ENCODE results near the gene PTTG2. TPM values are rescaled to one million over a fixed set of nuclear protein-coding genes. Genes with fewer than 3 reads are reported as not detected.

The PTTG2 gene
- polyA plus RNA-seq, 1 of the 3 experiments (the other 2 are of a cell fraction), result not detected

- WGBS (ENCODE audit: low lambda C conversion rate), result 88% methylated on average over 9 of the region's 10 CpGs
- Histone ChIP-seq H3K27me3 (ENCODE audit: insufficient read depth) (no peaks in the 10 kb centered on the region), H3K27ac (ENCODE audit: low read depth in 2 of 2, low read length in 1 of 2) (no peak overlapping the region), H3K9me2 (no peaks in the 10 kb centered on the region), H4K20me1 (ENCODE audit: insufficient read depth) (no peaks in the 10 kb centered on the region), H3K4me2 (no peak overlapping the region), H3F3A (replicated peaks; ENCODE audit: insufficient read depth) (no peaks in the 10 kb centered on the region), H3K9me3 (no peaks in the 10 kb centered on the region), H3K9ac (no peak overlapping the region), H3K4me3 (ENCODE audit: low read depth in 2 of 2, low read length in 1 of 2) (no peak overlapping the region), H3K4me1 (ENCODE audit: control insufficient read depth in 1 of 2, insufficient read depth in 2 of 2, low read depth in 1 of 2, low read length in 1 of 2) (no peaks in the 10 kb centered on the region), H3K79me2 (ENCODE audit: insufficient read depth) (peaks cover 14% of the 10 kb centered on the region), H2AFZ (ENCODE audit: low read depth) (no peak overlapping the region), H3K36me3 (replicated peaks in 1 of 2; ENCODE audit: control insufficient read depth in 1 of 2, insufficient read depth in 2 of 2, low read length in 1 of 2) (no peaks in the 10 kb centered on the region)
- TF ChIP-seq EP300 (IDR thresholded peaks at IDR 0.05; ENCODE audit: borderline replicate concordance in 1 of 2, low read depth in 1 of 2, low read length in 1 of 2) (no peak), RCOR1 (IDR thresholded peaks at IDR 0.05; ENCODE audit: low read length) (no peak), EZH2phosphoT487 (IDR thresholded peaks at IDR 0.05; ENCODE audit: borderline replicate concordance, low read depth) (no peak), MXI1 (IDR thresholded peaks at IDR 0.05; ENCODE audit: low read depth, low read length) (no peak), MEF2A (IDR thresholded peaks at IDR 0.05; ENCODE audit: borderline replicate concordance, low read depth) (no peak), TCF12 (IDR thresholded peaks at IDR 0.05) (no peak), GATA2 (CRISPR knock-in tag; IDR thresholded peaks at IDR 0.05) (no peak), NRF1 (IDR thresholded peaks at IDR 0.05; ENCODE audit: low read depth, low read length) (no peak), FOXM1 (IDR thresholded peaks at IDR 0.05; ENCODE audit: low read depth) (no peak), REST (IDR thresholded peaks at IDR 0.05; ENCODE audit: low read depth, low read length) (no peak), JUND (IDR thresholded peaks at IDR 0.05) (no peak), ELF1 (IDR thresholded peaks at IDR 0.05) (no peak), CHD2 (IDR thresholded peaks at IDR 0.05; ENCODE audit: low read length, partially characterized antibody) (no peak), ZBTB33 (IDR thresholded peaks at IDR 0.05; ENCODE audit: borderline replicate concordance, low read depth) (no peak)
- TF ChIP-seq, protein P1, sequence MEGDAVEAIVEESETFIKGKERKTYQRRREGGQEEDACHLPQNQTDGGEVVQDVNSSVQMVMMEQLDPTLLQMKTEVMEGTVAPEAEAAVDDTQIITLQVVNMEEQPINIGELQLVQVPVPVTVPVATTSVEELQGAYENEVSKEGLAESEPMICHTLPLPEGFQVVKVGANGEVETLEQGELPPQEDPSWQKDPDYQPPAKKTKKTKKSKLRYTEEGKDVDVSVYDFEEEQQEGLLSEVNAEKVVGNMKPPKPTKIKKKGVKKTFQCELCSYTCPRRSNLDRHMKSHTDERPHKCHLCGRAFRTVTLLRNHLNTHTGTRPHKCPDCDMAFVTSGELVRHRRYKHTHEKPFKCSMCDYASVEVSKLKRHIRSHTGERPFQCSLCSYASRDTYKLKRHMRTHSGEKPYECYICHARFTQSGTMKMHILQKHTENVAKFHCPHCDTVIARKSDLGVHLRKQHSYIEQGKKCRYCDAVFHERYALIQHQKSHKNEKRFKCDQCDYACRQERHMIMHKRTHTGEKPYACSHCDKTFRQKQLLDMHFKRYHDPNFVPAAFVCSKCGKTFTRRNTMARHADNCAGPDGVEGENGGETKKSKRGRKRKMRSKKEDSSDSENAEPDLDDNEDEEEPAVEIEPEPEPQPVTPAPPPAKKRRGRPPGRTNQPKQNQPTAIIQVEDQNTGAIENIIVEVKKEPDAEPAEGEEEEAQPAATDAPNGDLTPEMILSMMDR (IDR thresholded peaks at IDR 0.05), result no peak
- TF ChIP-seq, protein P2, sequence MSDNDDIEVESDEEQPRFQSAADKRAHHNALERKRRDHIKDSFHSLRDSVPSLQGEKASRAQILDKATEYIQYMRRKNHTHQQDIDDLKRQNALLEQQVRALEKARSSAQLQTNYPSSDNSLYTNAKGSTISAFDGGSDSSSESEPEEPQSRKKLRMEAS (IDR thresholded peaks at IDR 0.05; ENCODE audit: low read depth), result no peak
- POLR2A ChIA-PET, result no interaction called here
- CTCF ChIA-PET, result interaction anchor here (0.8 kb wide), 1 partner anchor 195 kb away, joined by 3 read pairs; no protein-coding TSS in a partner anchor
- no peak for DNase-seq
Measured at GRCh38 chr4:37993806-37994205, 33.6 kb downstream of the PTTG2 start.

All from SK-N-SH (cell line).